Activated CD8-positive, alpha-beta memory T cell treated with anti-CD3 and anti-CD28 coated beads, Interleukin-2, amount 50 U/mL, for 4 hours (primary cell): ENCODE data around the gene CDK11B.
"Not testable (repeated sequence)": the region's sequence is repeated elsewhere in the genome, so short reads cannot be mapped to it uniquely, and the experiment has no call there.

ENCODE experiments used
- DNase-seq: peaks from one replicate; pipeline ENCODE4 v3.0.0-alpha.2; 2020

The CDK11B gene

DNA sequence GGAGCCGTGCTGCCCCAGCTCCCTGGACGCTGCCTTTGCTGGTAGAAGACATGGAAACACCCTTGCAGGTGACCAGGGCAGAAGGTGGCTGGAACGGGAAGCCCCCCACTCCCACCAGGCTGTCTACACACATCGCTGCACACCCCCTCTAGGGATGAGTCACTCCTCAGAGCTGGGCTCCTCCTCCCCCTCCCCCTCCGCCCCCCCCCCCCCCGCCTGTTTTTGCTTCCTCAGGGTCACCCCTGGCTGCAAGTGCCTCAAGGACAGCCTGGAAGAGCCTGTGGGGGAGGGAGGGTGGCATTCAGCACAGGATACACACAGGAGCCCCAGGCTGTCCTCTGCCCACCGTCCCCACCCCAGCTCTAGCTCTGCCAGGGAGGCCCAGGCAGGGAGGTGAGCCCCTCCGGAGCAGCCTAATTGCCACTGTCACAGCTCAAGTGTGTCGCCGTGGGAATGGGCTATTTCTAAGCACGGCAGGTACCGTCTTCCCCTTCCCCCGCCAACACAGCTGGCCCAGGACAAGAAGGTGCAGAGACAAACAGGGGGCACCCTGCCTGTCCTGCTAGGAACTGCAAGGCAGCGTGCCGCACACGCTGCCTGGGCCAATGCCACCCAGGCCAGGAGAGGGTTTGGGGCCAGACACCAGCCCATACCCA lies 61.4 kb downstream of the CDK11B start:
- no peak for DNase-seq

DNA sequence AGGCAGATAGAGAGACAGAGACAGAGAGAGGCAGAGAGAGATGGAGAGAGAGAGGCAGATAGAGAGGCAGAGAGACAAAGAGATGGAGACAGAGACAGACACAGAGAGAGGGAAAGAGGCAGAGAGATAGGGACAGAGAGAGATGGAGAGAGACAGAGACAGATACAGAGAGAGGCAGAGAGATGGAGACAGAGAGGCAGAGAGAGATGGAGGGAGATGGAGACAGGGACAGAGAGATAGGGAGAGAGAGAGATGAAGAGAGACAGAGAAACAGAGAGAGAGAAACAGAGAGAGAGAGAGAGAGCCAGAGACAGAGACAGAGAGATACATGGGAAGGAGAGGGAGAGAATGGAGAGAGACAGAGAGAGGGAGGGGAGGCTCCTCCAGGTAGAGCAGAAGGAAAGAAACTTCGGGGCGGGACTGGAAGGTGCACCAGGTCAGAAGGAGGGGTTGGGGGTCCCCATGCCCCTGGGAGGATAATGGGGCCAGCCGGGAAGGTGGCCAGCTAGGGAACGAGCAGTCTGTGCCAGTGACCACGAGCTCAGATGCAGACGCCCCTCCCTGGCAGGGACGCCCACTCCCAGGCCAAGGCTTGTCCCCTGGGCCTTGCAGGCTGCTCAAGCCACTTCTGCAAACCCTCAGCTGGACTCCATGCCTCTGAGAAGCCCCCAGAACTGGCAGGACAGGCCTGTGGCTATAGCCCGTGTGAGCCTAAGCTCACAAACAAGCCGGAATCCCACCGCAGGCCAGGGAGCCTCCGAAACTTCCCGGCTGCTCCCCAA lies 62.1 kb downstream of the CDK11B start:
- DNase-seq: no peak

DNA sequence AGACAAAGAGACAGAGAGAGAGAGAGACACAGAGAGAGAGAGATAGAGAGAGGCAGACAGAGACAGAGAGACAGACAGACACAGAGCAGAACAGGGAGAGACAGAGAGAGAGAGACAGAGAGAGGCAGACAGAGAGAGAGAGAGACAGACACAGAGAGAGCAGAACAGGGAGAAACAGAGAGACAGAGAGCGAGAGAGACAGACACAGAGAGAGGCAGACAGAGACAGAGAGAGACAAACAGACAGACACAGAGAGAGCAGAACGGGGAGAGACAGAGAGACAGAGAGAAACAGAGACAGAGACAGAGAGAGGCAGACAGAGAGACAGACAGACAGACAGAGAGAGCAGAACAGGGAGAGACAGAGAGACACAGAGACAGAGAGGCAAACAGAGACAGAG lies 63.5 kb downstream of the CDK11B start:
- not testable (repeated sequence) for DNase-seq

DNA sequence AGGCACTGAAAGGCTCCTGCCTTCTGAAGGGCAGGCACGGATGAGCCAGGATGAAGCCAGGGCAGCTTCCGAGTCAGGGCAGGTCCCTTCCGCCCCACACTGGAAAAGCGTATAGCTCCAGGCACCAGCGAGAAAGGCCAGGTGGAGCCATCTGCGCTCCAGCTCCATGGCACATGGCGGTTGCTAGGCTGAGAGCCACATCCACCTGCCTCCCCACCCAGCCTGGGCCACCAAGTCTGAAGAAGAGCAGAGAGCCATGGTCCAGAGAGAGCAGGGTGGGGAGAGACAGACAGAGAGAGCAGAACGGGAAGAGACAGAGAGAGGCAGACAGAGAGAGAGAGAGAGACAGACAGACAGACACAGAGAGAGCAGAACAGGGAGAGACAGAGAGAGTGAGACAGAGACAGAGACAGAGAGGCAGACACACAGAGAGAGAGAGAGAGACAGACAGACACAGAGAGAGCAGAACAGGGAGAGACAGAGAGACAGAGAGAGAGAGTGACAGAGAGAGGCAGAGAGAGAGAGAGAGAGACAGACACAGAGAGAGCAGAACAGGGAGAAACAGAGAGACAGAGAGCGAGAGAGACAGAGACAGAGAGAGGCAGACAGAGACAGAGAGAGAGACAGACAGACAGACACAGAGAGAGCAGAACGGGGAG lies 64.1 kb downstream of the CDK11B start:
- no peak for DNase-seq

DNA sequence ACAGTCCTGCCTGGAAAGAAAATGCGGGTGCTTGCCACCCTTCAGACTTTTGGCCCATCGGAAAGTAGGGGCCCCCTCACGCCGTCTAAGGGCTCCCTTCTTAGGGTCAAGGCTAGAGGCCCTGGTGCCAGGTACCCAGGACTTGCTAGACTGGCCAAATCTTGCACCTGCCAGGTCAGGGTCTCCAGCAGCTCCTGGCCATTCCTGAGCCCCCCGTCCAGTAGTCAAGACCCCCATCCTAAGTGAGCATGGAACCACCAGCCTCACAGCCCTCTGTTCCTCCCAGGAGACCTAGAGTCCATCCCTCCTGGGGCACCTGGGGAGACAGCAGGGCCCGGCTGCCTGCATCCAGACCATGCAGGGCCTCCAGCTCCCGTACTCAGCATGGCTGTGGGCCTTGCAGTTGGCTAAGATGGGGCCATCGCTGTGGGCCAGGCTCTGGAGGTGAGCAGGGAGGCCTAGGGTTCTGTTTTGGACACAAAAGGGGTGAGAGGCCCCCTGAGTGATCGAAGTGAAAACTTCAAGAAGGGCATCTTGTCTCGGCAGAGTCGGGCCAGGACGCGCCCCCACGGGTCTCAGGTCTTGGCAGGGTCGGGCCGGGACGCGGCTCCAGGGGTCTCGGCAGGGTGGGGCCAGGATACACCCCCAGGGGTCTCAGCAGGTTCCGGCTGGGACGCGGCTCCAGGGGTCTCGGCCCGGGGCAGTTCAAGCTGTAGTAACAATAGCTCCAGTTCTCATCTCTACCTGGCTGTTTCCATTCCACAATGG lies 64.8 kb downstream of the CDK11B start:
- no peak for DNase-seq

DNA sequence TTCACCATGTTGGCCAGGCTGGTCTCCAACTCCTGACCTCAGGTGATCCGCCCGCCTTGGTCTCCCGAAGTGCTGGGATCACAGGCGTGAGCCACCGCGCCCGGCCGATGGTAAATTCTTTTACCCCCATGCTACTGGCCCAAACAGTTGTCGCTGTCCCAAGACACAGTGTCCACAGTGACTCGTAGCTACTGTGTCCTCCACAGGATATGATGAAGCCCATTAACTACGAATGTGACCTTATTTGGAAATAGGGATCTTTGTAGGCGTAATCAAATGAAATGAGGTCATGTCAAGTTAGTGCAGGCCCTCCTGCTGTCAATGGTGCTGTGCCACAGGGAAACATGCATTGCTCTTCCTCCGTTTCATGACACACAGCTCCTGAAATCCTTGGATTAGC lies 67.4 kb downstream of the CDK11B start:
- DNase-seq: no peak
